ENCODE data around the gene PRKCE. TPM values are rescaled to one million over a fixed set of nuclear protein-coding genes. Genes with fewer than 3 reads are reported as not detected.

PRKCE gene
- total RNA-seq, 1 donor from 2014 or later, result 21.0 TPM

DNA sequence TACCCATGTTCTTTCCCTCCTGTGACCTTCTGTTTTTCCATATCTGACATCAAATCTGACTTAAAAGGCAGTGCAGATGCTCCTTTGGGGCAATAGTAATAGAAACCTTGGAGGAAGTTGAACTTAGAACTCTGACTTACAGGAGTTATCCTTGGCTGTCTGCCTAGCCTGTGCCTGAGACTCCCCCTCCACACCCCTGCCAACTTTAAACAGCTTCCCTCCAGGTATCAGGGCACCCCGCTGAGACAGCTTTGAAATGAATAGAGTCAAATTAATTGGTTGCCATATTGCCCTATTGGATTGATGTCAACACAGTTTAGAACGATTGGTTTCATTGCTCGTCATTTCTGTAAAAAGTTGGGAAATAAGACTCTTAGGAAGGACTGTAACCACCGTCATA is 322.0 kb downstream of the PRKCE start:
- TF ChIP-seq, protein P1, sequence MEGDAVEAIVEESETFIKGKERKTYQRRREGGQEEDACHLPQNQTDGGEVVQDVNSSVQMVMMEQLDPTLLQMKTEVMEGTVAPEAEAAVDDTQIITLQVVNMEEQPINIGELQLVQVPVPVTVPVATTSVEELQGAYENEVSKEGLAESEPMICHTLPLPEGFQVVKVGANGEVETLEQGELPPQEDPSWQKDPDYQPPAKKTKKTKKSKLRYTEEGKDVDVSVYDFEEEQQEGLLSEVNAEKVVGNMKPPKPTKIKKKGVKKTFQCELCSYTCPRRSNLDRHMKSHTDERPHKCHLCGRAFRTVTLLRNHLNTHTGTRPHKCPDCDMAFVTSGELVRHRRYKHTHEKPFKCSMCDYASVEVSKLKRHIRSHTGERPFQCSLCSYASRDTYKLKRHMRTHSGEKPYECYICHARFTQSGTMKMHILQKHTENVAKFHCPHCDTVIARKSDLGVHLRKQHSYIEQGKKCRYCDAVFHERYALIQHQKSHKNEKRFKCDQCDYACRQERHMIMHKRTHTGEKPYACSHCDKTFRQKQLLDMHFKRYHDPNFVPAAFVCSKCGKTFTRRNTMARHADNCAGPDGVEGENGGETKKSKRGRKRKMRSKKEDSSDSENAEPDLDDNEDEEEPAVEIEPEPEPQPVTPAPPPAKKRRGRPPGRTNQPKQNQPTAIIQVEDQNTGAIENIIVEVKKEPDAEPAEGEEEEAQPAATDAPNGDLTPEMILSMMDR (IDR thresholded peaks at IDR 0.05; ENCODE audit: insufficient read depth, low read length, poor library complexity, severe bottlenecking), result no peak

DNA sequence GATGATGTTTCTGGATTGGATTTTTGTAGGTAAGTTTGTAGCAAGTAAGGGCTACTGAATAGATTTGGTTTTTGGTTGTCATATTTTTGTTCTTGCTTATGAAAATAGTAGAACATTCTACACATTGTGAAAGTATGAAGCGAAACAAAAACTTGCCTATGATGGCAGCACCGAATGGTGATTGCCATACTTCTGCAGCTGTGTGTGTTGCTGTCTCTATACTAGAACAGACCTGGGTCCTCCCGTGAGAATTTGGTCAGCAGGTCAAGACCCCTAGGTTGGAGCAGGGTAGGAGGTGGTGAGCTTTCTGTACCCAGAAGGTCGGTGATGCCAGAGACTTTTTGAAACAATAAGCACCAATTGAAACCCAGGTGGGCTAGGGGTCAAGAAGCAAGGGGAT is 322.6 kb downstream of the PRKCE start:
- H3K27me3 ChIP-seq (ENCODE audit: control insufficient read depth, insufficient read depth, low read length), result no peaks in the 10 kb centered on the region
- H3K36me3 ChIP-seq (ENCODE audit: control insufficient read depth, insufficient read depth, low read length), result no peaks in the 10 kb centered on the region
- TF ChIP-seq, protein P1 (IDR thresholded peaks at IDR 0.05; ENCODE audit: insufficient read depth, low read length, poor library complexity, severe bottlenecking), result no peak
- H3K4me3 ChIP-seq (ENCODE audit: low read depth, low read length), result no peak overlapping the region
- no peak for DNase-seq (ENCODE audit: low read depth)

More for the DNA sequence above, 322.0 kb downstream of the PRKCE start:
- Histone ChIP-seq H3K4me3 (ENCODE audit: low read depth, low read length) (no peak overlapping the region), H3K27me3 (ENCODE audit: control insufficient read depth, insufficient read depth, low read length) (no peaks in the 10 kb centered on the region), H3K36me3 (ENCODE audit: control insufficient read depth, insufficient read depth, low read length) (no peaks in the 10 kb centered on the region)
- no peak for DNase-seq (ENCODE audit: low read depth)

DNA sequence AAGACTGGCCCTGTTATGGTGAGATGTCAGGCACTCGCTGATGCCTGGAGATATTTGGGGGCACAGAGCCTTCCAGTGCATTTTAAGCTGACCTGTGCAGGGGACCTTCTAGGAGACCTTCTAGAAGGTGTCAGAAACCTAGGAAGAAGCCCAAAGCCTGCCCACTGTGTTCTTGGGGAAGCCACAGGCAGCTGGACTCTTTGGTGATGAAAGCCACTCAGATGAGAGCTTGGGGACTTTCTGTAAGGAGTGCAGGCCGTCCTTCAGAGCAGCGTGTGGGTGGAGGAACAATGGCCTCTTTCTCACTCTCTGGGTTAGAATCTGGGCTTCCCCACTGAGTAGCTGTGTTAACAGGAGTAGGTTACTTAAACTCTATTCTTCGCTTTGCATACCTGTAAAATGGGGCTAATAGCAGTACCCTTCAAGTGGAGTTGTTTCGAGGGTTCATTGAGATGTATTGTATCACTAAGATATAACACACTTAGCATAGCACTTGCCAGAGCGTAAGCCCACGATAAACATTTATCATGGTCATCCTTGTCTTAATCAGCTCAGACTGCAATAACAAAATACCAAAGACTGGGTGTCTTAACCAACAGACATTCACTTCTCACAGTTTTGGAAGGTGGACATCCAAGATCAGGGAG is 323.4 kb downstream of the PRKCE start:
- TF ChIP-seq, protein P1 (IDR thresholded peaks at IDR 0.05; ENCODE audit: insufficient read depth, low read length, poor library complexity, severe bottlenecking), result no peak
- H3K27me3 ChIP-seq (ENCODE audit: control insufficient read depth, insufficient read depth, low read length), result no peaks in the 10 kb centered on the region
- no peaks in the 10 kb centered on the region for H3K36me3 ChIP-seq (ENCODE audit: control insufficient read depth, insufficient read depth, low read length)
- no peak overlapping the region for H3K4me3 ChIP-seq (ENCODE audit: low read depth, low read length)
- DNase-seq (ENCODE audit: low read depth), result no peak

DNA sequence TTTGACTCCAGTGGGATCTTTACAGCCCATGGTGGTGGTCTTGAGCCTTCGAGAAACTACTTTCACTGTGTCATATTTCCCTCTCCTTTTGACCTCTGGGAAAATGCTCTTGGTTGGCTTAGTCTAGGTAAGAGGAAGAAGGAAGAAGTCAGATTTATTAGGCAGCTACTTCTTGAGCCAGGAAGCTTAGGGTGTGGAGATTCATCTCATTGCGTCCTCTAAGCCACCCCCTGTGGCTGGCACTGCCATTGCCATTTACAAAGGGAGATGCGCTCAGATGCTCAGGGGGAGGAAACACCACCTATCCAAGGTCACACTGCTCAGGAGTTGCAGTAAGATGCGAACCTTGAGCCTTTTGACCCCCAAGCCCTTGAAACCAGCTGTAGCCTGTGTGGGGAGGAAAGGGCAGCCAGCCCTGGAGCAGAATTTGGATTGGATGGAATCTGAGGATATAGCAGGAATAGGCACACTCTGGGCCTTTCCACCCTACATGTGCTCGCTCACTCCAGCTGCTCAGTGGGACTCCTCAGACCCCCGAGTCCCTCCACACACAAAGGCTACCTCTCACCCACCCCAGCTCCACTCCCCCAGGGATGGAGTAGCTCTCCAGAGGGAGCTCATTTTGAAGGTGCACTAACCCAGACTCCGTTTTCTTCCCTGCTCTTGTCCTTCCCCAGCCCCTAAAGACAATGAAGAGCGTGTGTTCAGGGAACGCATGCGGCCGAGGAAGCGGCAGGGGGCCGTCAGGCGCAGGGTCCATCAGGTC is 324.5 kb downstream of the PRKCE start:
- no peak overlapping the region for H3K4me3 ChIP-seq (ENCODE audit: low read depth, low read length)
- no peak for DNase-seq (ENCODE audit: low read depth)
- TF ChIP-seq, protein P1 (IDR thresholded peaks at IDR 0.05; ENCODE audit: insufficient read depth, low read length, poor library complexity, severe bottlenecking), result no peak
- H3K27me3 ChIP-seq (ENCODE audit: control insufficient read depth, insufficient read depth, low read length), result no peaks in the 10 kb centered on the region
- no peaks in the 10 kb centered on the region for H3K36me3 ChIP-seq (ENCODE audit: control insufficient read depth, insufficient read depth, low read length)

DNA sequence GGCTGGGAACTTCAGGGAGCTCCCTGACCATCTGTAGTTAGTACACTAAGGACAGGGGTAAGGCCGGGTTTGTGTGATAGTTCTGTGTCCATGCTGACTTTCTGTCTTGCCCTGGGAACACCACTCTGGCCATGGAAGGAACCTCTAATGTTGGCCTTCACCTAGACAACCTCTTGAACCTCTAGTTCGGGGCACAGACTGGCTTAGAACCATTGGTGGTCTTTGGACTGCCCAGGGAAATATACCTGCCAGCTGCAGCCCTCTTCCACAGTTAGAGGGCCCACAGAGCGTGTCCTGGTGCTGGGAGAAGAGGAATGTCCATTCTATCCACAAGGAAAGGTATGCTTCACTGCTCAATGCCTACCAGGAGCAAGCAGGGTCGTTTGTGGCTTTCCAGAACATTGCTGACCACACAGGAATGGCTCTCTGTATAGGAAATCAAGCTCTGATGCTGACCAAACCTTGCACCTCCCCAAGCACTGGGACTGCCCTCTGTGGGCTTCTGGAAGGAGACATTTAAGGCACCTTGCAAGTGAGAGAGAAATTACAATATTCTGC is 326.9 kb downstream of the PRKCE start:
- Histone ChIP-seq H3K27me3 (ENCODE audit: control insufficient read depth, insufficient read depth, low read length) (no peaks in the 10 kb centered on the region), H3K36me3 (ENCODE audit: control insufficient read depth, insufficient read depth, low read length) (no peaks in the 10 kb centered on the region), H3K4me3 (ENCODE audit: low read depth, low read length) (no peak overlapping the region)
- TF ChIP-seq, protein P1 (IDR thresholded peaks at IDR 0.05; ENCODE audit: insufficient read depth, low read length, poor library complexity, severe bottlenecking), result no peak
- no peak for DNase-seq (ENCODE audit: low read depth)
